Activated CD4-positive, alpha-beta T cell treated with anti-CD3 and anti-CD28 coated beads, Interleukin-2, amount 50 U/mL, for 16 hours (primary cell): Measurements from ENCODE around the gene BCL7C.

Experiments used
- DNase-seq: peaks from one replicate; pipeline ENCODE4 v3.0.0-alpha.2; 2020

Gene BCL7C

GRCh38 chr16:30858829-30859423, 35.0 kb downstream of the BCL7C start:
- DNase-seq, result no peak

GRCh38 chr16:30858111-30858495, 35.8 kb downstream of the BCL7C start:
- DNase-seq, result no peak

- no peak for DNase-seq
Measured at GRCh38 chr16:30853758-30854157, 40.1 kb downstream of the BCL7C start.

- DNase-seq, result no peak
Measured at GRCh38 chr16:30850246-30850645, 43.6 kb downstream of the BCL7C start.

DNA sequence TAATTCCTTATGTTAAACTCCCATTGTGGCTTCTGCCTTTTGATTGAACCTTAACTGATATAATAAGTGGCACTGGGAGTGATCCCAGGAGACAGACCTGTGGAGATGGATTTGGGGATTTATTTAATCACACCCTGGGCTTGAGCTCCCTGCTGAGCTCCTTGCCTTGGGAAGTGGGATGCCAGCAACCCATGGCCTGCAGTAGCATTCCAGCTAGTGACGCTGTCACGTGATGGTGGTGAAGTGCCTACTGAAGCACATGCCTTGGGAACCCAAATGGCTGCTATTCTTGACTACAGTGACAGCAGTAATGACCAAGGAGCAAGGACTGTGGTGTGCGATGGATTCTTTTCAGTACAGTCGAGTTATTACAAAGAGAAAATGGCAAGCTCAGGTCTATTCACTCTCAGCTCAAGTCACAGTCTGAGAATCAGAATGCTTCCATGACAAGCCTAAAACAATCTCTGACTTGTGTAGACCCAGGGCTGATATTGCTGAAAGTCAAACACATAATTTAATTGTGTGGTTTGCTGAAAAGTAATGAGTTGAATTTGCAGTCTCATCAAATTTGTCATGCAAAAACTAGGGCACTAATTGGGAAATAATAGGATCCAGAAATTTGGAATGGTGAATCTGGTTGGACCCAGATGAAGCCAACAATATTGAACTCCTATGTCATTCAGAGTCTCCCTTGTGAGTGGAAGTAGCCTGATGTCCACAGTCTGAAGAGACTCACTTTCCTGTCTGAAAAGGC, 47.1 kb downstream of the BCL7C start:
- DNase-seq, result no peak

DNA sequence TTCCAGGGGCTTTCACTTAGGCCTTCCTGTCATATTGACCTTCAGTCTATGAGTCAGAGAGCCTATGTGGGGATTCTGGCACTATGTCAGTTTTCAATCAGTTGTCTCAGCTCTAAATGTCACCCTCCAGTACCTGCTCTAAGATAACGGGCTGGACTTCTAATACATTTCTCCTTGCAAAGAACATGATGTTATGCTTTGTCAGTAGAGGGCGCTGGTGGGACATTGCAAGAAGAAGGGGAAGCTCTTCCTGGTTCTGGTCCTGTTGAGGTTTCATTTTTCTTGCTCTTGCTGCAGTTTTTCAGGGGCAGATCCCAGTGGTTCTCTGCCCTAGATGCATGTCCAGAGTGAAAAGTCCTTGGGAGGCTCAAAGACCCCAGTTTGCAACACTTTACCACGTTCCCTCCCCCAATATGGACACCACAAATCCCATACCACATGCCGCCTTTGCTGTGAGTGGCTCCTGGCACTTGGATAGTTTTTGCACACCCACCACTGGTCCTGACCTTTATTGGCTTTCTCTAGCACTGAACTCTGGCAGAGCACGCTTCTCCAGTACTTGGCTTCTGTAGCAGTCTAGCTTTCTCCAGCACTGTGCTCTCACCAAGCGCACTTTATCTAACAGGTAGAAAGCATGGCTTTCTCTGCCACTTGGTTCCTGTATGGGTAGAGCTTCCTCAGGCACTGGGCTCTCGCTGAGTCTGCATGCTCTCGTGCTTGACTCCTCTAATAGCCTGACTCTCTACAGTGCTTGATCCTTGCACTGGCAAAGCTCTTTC, 49.0 kb downstream of the BCL7C start:
- DNase-seq, result peak; percentile 90

- no peak for DNase-seq
Measured at GRCh38 chr16:30844346-30844670, 49.6 kb downstream of the BCL7C start.

DNA sequence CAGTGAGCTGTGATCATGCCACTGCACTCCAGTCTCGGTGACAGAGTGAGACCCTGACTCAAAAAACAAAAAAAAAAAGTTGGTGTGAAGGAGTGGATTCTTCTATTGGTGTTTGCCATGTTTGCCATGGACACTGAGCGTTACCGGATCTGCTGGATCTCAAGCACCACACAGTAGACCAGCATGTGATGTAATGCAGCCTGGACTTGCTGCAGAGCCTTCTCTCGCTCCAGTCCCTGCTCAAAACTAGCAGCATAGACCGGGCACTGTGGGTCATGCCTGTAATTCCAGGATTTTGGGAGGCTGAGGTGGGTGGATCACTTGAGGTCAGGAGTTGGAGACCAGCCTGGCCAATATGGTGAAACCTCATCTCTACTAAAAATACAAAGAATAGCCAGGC, 50.4 kb downstream of the BCL7C start:
- DNase-seq, result no peak

GRCh38 chr16:30842971-30843370, 50.9 kb downstream of the BCL7C start:
- no peak for DNase-seq

GRCh38 chr16:30841332-30841731, 52.5 kb downstream of the BCL7C start:
- no peak for DNase-seq

DNA sequence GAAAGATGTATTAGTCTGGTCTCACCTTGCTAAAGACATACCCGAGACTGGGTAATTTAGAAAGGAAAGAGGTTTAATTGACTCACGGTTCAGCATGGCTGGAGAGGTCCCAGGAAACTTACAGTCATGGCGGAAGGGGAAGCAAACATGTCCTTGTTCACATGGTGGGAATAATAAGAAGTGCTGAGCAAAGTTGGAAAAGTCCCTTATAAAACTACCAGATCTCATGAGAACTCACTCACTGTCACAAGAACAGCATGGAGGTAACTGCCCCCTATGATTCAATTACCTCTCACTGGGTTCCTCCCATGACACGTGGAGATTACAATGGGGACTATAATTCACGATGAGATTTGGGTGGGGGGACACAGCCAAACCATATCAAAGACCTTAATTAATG, 53.3 kb downstream of the BCL7C start:
- no peak for DNase-seq

DNA sequence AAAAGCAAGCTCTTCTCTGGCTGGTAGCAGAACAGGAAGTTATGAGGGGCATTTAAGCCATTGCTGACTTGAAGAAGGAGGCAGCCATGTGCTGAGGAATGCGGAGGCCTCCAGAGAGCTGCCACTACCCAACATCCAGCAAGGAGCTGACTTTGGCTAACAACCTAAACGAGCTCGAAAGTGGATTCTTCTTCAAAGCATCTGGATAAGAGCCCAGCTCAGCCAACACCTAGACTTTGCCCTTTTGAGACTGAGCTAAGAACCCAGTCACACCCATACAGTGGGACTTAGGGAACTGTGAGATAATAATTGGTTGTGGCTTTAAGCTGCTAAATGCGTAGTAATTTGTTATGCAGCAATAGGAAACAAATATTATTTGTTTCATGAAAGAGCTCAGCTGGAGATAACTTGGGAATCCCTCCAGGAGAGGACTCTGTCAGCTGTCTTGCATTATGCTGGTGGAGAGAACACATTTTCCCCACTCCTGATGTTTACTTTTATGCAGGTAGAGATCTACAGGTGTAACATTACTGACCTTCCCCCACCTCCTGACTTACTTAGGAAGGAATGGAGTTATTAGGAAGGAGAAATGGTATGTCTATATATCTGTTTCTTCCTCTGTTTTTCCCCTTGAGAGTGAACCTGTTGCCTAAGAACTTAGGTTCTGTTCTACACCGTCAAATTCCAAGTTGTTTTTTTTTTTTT, 54.2 kb downstream of the BCL7C start:
- DNase-seq, result no peak

- no peak for DNase-seq
Measured at GRCh38 chr16:30838876-30839471, 54.9 kb downstream of the BCL7C start.

DNA sequence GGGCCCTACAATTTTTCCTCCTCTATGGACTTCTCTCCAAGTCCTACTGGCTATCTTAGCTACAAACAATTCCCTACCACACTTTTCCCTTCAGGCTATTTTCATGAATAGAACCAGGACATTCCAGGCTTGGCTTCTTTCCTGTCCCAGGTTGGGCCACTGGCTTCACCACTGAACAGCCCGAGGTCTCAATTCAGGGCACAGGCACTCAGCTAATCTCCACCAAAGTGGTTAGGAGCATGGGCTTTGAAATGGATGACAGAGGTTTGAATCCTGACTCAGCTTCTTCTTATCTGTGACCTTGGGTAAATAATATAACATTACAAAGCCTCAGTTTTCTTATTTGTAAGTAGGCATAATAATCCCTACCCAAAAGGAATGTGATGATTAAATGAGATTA, 56.0 kb downstream of the BCL7C start:
- no peak for DNase-seq
